AG09309 (cell line): Measurements from ENCODE around the gene OGA.

Experiments used
- DNase-seq: peaks from one replicate; pipeline ENCODE4 v3.0.0-alpha.2; 2010; ENCODE audit warnings: low read depth
- H3K4me3 ChIP-seq: 2 replicates; pipeline ENCODE4 v1.5.1; 2011; ENCODE audit warnings: mild to moderate bottlenecking, low read depth, low read length, moderate library complexity; ENCODE audit not compliant: control insufficient read depth
- CTCF ChIP-seq: IDR thresholded peaks from 2 replicates; pipeline ENCODE4 v1.5.1; 2011; ENCODE audit warnings: mild to moderate bottlenecking, low read depth, low read length, inconsistent platforms; ENCODE audit not compliant: insufficient read depth, control insufficient read depth; ENCODE audit errors: missing control alignments

OGA gene

GRCh38 chr10:101824736-101825135, 6.5 kb upstream of the OGA start:
- no peak overlapping the region for H3K4me3 ChIP-seq
- no peak for DNase-seq
- TF ChIP-seq CTCF, result no peak

GRCh38 chr10:101818872-101819633, 809 bp upstream of the OGA start:
- peak overlapping the region; percentile 14 for H3K4me3 ChIP-seq
- no peak for TF ChIP-seq CTCF
- DNase-seq, result no peak

- peak; percentile 81 for DNase-seq
- no peak for TF ChIP-seq CTCF
- H3K4me3 ChIP-seq, result peak overlapping the region; percentile 92
Observed at GRCh38 chr10:101817337-101818118, 716 bp downstream of the OGA start.

GRCh38 chr10:101816913-101817336, 1.3 kb downstream of the OGA start:
- DNase-seq, result no peak
- TF ChIP-seq CTCF, result no peak
- H3K4me3 ChIP-seq, result peak overlapping the region; percentile 92

GRCh38 chr10:101816376-101816775, 1.9 kb downstream of the OGA start:
- no peak for DNase-seq
- H3K4me3 ChIP-seq, result peak overlapping the region; percentile 92
- no peak for TF ChIP-seq CTCF

- DNase-seq, result no peak
- H3K4me3 ChIP-seq, result no peak overlapping the region
Observed at GRCh38 chr10:101814466-101815071, 3.7 kb downstream of the OGA start.

More at GRCh38 chr10:101814466-101815071, 3.7 kb downstream of the OGA start:
- TF ChIP-seq CTCF, result no peak
